ENCODE data around the gene NPFFR1. TPM values are rescaled to one million over a fixed set of nuclear protein-coding genes. Genes with fewer than 3 reads are reported as not detected.

NPFFR1 gene
- total and polyA plus RNA-seq, 10 of the 15 experiments (the other 5 are each of a cell fraction or from before 2014, with no cell fraction given) = 0.03 TPM; not detected in 9

- TF ChIP-seq SP1 (IDR thresholded peaks at IDR 0.05; ENCODE audit: low read depth, low read length) (no peak), ZNF622 (IDR thresholded peaks at IDR 0.05) (no peak), NRF1 (conservative IDR thresholded peaks at IDR 0.05; ENCODE audit: low read depth, low read length) (peak; percentile 94), NFIC (IDR thresholded peaks at IDR 0.05; ENCODE audit: low read depth, low read length) (no peak), BCL3 (IDR thresholded peaks at IDR 0.05; ENCODE audit: borderline replicate concordance, insufficient read depth, low read depth, low read length, poor library complexity, severe bottlenecking) (no peak)
These were observed 50.5 kb downstream of the NPFFR1 start, which contains the start of gene PPA1 (continued) for GRCh38 chr10:70233109-70233938.

- Histone ChIP-seq H3K27ac (ENCODE audit: control insufficient read depth, insufficient read depth) (peak overlapping the region; percentile 76), H3K4me1 (ENCODE audit: control insufficient read depth, insufficient read depth, low read length) (no peaks in the 10 kb centered on the region), H3K79me2 (ENCODE audit: control insufficient read depth, insufficient read depth, low read length) (peaks cover 54% of the 10 kb centered on the region), H3K27me3 (replicated peaks in 1 of 2; ENCODE audit: control insufficient read depth in 2 of 2, insufficient read depth in 2 of 2, low read length in 1 of 2) (no peaks in the 10 kb centered on the region), H4K20me1 (ENCODE audit: control insufficient read depth, insufficient read depth) (no peaks in the 10 kb centered on the region), H3K9ac (ENCODE audit: control insufficient read depth, insufficient read depth, low read length) (peak overlapping the region; percentile 90), H2AFZ (ENCODE audit: control insufficient read depth, low read depth, low read length) (peak overlapping the region; percentile 57), H3K36me3 (ENCODE audit: control insufficient read depth in 2 of 2, insufficient read depth in 2 of 2, low read length in 1 of 2) (peaks cover 0 to 14% of the 10 kb centered on the region in 2 experiments; a peak in 2 of 4 replicates), H3K4me3 (peak overlapping the region; percentile 93), H3K9me3 (replicated peaks; ENCODE audit: control insufficient read depth, insufficient read depth, low read length) (no peaks in the 10 kb centered on the region), H3K4me2 (ENCODE audit: control insufficient read depth, insufficient read depth) (peak overlapping the region; percentile 80; the same call in 1 of the 2 replicates)
- SMC1A ChIA-PET (ENCODE audit: uncharacterized antibody, unreplicated experiment) = interaction anchor here (1.0 to 3.5 kb wide), 15 partner anchors 10 to 140 kb away, joined by 3 to 48 read pairs (median 8); no protein-coding TSS in a partner anchor
- CTCF ChIA-PET = interaction anchor here (0.6 to 4.3 kb wide), 14 partner anchors 9 to 131 kb away, joined by 3 to 56 read pairs (median 6); partner anchors contain the start of gene TYSND1
- DNase-seq (ENCODE audit: low read depth, low spot score) = no peak
- intact Hi-C loops (cut with micrococcal nuclease; ENCODE audit: unreplicated experiment) = loop anchor here (5.0 kb wide), 1 partner anchor 40 kb away; no protein-coding TSS in a partner anchor
- BruUV-seq (replicated peaks) = no TSS peak
- no peak for FAIRE-seq
- ATAC-seq = no peak
- 0 out of 2 replicates have a peak, but pooled peaks have one; percentile 3 for TF ChIP-seq NBN (IDR thresholded peaks at IDR 0.05)
- TF ChIP-seq PKNOX1 (IDR thresholded peaks at IDR 0.05) = no peak
- in situ Hi-C loops (cut with MboI) = no loop called here
- POLR2A ChIA-PET = interaction anchor here (0.6 to 4.3 kb wide), 14 partner anchors 9 to 949 kb away, joined by 3 to 24 read pairs (median 4); partner anchors contain the start of genes SAR1A and TYSND1
- RAD21 ChIA-PET (ENCODE audit: unreplicated experiment) = interaction anchor here (1.2 to 18.9 kb wide), 7 partner anchors 10 to 128 kb away, joined by 3 to 675 read pairs (median 11); partner anchors contain the start of gene TYSND1
- 0% methylated on average over 18 of the region's 18 CpGs for WGBS (ENCODE audit: insufficient coverage, insufficient replicate concordance, low lambda C conversion rate, missing lambda C conversion rate)
These were observed 51.0 kb downstream of the NPFFR1 start for GRCh38 chr10:70232859-70233108.
